HepG2 (cell line): Measurements from ENCODE around the gene PDIK1L. TPM values are rescaled to one million over a fixed set of nuclear protein-coding genes. Genes with fewer than 3 reads are reported as not detected.
A peak's percentile ranks its signal among the peaks of the same experiment; 100 is the strongest.

Experiments
- ATAC-seq: fragments of 200-7000 bp; cut with Tn5 transposase; 3 replicates; pipeline ENCODE4 v1.9.1; 2020; ENCODE audit warnings: mild to moderate bottlenecking, moderate library complexity
- BruUV-seq: library from RNA; stranded (reverse); fragments of 400-500 nt; replicated peaks from 2 replicates; lab custom pipeline; 2021; lab: Mats Ljungman, UMichigan
- CTCF ChIA-PET: fragments of 300-600 bp; formaldehyde crosslinking; extraction: SDS; loops from one replicate; lab custom pipeline; 2021; ENCODE audit warnings: low total read pairs, inconsistent platforms, low intra/inter-chr PET ratio; lab: Yijun Ruan, JAX
- POLR2A ChIA-PET: fragments of 350-600 bp; sonication (Branson Sonifier 250); formaldehyde crosslinking; loops from one replicate; lab custom pipeline; 2020; ENCODE audit warnings: antibody characterized with exemption, inconsistent platforms; lab: Yijun Ruan, JAX
- DNase-seq: peaks from one replicate; pipeline ENCODE4 v3.0.0-alpha.2; 2015; ENCODE audit warnings: low spot score
- FAIRE-seq: peaks from 3 replicates; lab custom pipeline; 2011; peaks lifted over from hg19 to GRCh38; lab: Jason Lieb, UNC
- H2AFZ ChIP-seq: one replicate; pipeline ENCODE4 v1.6.1; 2011; ENCODE audit warnings: low read length, inconsistent platforms
- H3K27ac ChIP-seq: fragments of 300-600 bp; 3 replicates; pipeline ENCODE4 v1.8.0; 2011; ENCODE audit warnings: mixed run types, mild to moderate bottlenecking, mixed read lengths, low read length, inconsistent platforms; ENCODE audit not compliant: insufficient read depth; ENCODE audit errors: extremely low read length
- H3K27me3 ChIP-seq, 2 experiments: fragments of 200-600 bp in 1 of 2; 2 replicates in 1 of 2; 3 replicates in 1 of 2; pipeline versions ENCODE4 v1.6.0 to v1.8.0; 2011; ENCODE audit warnings: low read length in 2 of 2, mild to moderate bottlenecking in 2 of 2, moderate library complexity in 2 of 2, inconsistent platforms in 1 of 2; ENCODE audit not compliant: insufficient read depth in 2 of 2, control insufficient read depth in 1 of 2
- H3K36me3 ChIP-seq, 2 experiments: fragments of 200-600 bp in 1 of 2; replicated peaks in 1 of 2; 2 replicates in 1 of 2; 3 replicates in 1 of 2; pipeline versions ENCODE4 v1.5.1 to v1.8.0; 2011; ENCODE audit warnings: low read length in 2 of 2, inconsistent platforms in 1 of 2; ENCODE audit not compliant: insufficient read depth in 2 of 2, control insufficient read depth in 1 of 2
- H3K4me1 ChIP-seq: 2 replicates; pipeline ENCODE4 v1.5.1; 2012; ENCODE audit warnings: low read length, inconsistent platforms; ENCODE audit not compliant: insufficient read depth
- H3K4me2 ChIP-seq: 2 replicates; pipeline ENCODE4 v1.6.0; 2011; ENCODE audit warnings: low read depth, low read length, inconsistent platforms
- H3K4me3 ChIP-seq, 3 experiments: fragments of 200-600 bp in 1 of 3; sonication (generic), shearing (Covaris generic) in 1 of 3; replicated peaks in 1 of 3; 2 replicates each; pipeline ENCODE4 v1.5.1; 2011 to 2016; ENCODE audit warnings: low read length in 3 of 3, inconsistent platforms in 2 of 3, low read depth in 2 of 3, mild to moderate bottlenecking in 2 of 3, control low read depth in 1 of 3, mixed read lengths in 1 of 3; ENCODE audit not compliant: insufficient read depth in 1 of 3
- H3K79me2 ChIP-seq: one replicate; pipeline ENCODE4 v1.6.1; 2011; ENCODE audit warnings: low read length, inconsistent platforms; ENCODE audit not compliant: insufficient read depth
- H3K9ac ChIP-seq: 2 replicates; pipeline ENCODE4 v1.6.0; 2011; ENCODE audit warnings: mild to moderate bottlenecking, low read depth, low read length, inconsistent platforms; ENCODE audit not compliant: insufficient read depth
- H3K9me3 ChIP-seq: 2 replicates; pipeline ENCODE4 v1.5.1; 2012; ENCODE audit warnings: mild to moderate bottlenecking, low read length
- H4K20me1 ChIP-seq: 2 replicates; pipeline ENCODE4 v1.6.0; 2011; ENCODE audit warnings: inconsistent platforms, mild to moderate bottlenecking, low read length, moderate library complexity; ENCODE audit not compliant: insufficient read depth
- HNRNPL ChIP-seq: fragments of 200-400 bp; formaldehyde crosslinking; IDR thresholded peaks from 2 replicates; pipeline ENCODE4 v1.6.1; 2017; ENCODE audit warnings: mild to moderate bottlenecking, low read depth, low read length
- PAX8 ChIP-seq: sonication (generic); formaldehyde crosslinking; IDR thresholded peaks from 2 replicates; pipeline ENCODE4 v1.8.0; 2022; ENCODE audit warnings: mild to moderate bottlenecking, missing genetic modification reagents, borderline replicate concordance
- ZNF343 ChIP-seq: sonication (generic); formaldehyde crosslinking; IDR thresholded peaks from 2 replicates; pipeline ENCODE4 v1.4.0; 2020; ENCODE audit warnings: mild to moderate bottlenecking, missing genetic modification reagents
- ZNF496 ChIP-seq: sonication (generic); formaldehyde crosslinking; IDR thresholded peaks from 2 replicates; pipeline ENCODE4 v1.8.1; 2023; ENCODE audit warnings: mild to moderate bottlenecking, moderate library complexity, missing genetic modification reagents; ENCODE audit not compliant: insufficient replicate concordance
- WGBS: methylation state at CpG from one replicate; pipeline ENCODE4 v1.1.6; 2017; ENCODE audit warnings: low lambda C conversion rate; 5-methylcytosine and 5-hydroxymethylcytosine counted together
- in situ Hi-C: cut with HindIII; loops from 2 replicates; pipeline ENCODE4 v1.10.0; 2017; ENCODE audit warnings: low pct_unique_long_range_greater_than_20kb; ENCODE audit not compliant: extremely low pct_ligation_motif_present
- intact Hi-C: fragments of 100-400 bp; cut with micrococcal nuclease; formaldehyde crosslinking; loops from one replicate; pipeline ENCODE4 v1.10.0; 2022; ENCODE audit not compliant: unreplicated experiment
- polyA plus RNA-seq, 8 experiments: library from polyadenylated mRNA; depleted of rRNA in 3 of 8; stranded (reverse) in 7 of 8; unstranded in 1 of 8; fragments of >200 nt; fragmentation: Illumina TruSeq in 4 of 8; extraction: Trizol in 4 of 8; gene quantifications; 2 replicates each; pipeline versions ENCODE4 v1.2.1 to v1.2.3, GENCODE V29; 2011 to 2016; ENCODE audit warnings: low read depth in 4 of 8, missing spikeins in 1 of 8, mixed read lengths in 1 of 8; ENCODE audit not compliant: insufficient read depth in 1 of 8
- total RNA-seq, 5 experiments: library from RNA; depleted of rRNA; stranded (reverse); fragments of >200 nt; fragmentation: Illumina TruSeq; extraction: Trizol; gene quantifications; 2 replicates each; pipeline ENCODE4 v1.2.3, GENCODE V29; 2016; ENCODE audit warnings: low read depth in 1 of 5
- TF ChIP-seq, protein P1 (sequence below): sonication (generic); formaldehyde crosslinking; IDR thresholded peaks from 2 replicates; pipeline ENCODE4 v1.5.0; 2020; ENCODE audit warnings: mild to moderate bottlenecking, missing genetic modification reagents
- TF ChIP-seq, protein P2 (sequence below): sonication (generic); formaldehyde crosslinking; IDR thresholded peaks from 2 replicates; pipeline ENCODE4 v1.5.0; 2020; ENCODE audit warnings: missing genetic modification reagents
- TF ChIP-seq, protein P3 (sequence below): sonication (generic); formaldehyde crosslinking; IDR thresholded peaks from 2 replicates; pipeline ENCODE4 v1.4.0; 2020; ENCODE audit warnings: missing genetic modification reagents
- TF ChIP-seq, protein P4 (sequence below): sonication (generic); IDR thresholded peaks from 2 replicates; pipeline ENCODE4 v1.6.1; 2016; ENCODE audit warnings: low read depth, borderline replicate concordance
- TF ChIP-seq, protein P5 (sequence below): sonication (generic); formaldehyde crosslinking; IDR thresholded peaks from 2 replicates; pipeline ENCODE4 v1.5.1; 2020; ENCODE audit warnings: mild to moderate bottlenecking, missing genetic modification reagents, borderline replicate concordance

Gene PDIK1L
- total and polyA plus RNA-seq, 2 of the 13 experiments (the other 11 are each of a cell fraction or from before 2014, with no cell fraction given): 1.9 to 4.6 TPM

DNA sequence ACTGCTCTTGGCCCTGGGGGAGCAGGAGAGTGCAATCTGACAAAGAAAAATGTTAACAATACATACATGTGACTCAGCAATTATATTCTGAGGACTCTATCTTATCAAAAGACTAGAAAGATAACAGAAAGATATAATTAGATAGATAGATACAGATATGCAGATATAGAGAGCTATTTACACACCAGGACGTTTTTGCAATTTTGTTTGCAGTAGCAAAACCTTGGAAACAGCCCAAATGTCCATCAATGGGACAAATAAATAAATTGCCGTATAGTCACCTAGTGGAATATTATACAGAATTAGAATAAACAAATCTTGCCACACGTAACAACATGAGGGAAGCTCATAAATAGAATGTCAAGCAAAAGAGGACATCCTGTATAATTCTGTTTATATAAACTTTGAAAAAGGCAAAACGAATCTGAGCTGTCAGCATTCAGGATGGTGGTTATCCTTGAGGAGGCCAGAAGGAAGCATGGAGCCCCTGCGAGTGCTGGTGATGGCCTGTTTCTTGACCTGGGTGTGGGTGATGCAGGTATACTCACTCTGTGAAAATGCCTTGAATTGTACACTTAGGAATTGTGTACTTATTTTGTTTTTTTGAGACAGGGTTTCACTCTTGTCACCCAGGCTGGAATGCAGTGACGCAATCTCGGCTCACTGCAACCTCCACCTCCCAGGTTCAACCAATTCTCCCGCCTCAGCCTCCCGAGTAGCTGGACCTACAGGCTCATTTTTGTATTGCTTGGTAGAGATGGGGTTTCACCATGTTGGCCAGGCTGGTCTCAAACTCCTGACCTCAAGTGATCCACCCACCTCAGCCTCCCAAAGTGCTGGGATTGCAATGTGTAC, 31.4 kb upstream of the PDIK1L start (continued):
- TF ChIP-seq, protein P1, sequence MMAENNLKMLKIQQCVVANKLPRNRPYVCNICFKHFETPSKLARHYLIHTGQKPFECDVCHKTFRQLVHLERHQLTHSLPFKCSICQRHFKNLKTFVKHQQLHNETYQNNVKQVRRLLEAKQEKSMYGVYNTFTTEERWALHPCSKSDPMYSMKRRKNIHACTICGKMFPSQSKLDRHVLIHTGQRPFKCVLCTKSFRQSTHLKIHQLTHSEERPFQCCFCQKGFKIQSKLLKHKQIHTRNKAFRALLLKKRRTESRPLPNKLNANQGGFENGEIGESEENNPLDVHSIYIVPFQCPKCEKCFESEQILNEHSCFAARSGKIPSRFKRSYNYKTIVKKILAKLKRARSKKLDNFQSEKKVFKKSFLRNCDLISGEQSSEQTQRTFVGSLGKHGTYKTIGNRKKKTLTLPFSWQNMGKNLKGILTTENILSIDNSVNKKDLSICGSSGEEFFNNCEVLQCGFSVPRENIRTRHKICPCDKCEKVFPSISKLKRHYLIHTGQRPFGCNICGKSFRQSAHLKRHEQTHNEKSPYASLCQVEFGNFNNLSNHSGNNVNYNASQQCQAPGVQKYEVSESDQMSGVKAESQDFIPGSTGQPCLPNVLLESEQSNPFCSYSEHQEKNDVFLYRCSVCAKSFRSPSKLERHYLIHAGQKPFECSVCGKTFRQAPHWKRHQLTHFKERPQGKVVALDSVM (CRISPR knock-in tag): peak; percentile 93

DNA sequence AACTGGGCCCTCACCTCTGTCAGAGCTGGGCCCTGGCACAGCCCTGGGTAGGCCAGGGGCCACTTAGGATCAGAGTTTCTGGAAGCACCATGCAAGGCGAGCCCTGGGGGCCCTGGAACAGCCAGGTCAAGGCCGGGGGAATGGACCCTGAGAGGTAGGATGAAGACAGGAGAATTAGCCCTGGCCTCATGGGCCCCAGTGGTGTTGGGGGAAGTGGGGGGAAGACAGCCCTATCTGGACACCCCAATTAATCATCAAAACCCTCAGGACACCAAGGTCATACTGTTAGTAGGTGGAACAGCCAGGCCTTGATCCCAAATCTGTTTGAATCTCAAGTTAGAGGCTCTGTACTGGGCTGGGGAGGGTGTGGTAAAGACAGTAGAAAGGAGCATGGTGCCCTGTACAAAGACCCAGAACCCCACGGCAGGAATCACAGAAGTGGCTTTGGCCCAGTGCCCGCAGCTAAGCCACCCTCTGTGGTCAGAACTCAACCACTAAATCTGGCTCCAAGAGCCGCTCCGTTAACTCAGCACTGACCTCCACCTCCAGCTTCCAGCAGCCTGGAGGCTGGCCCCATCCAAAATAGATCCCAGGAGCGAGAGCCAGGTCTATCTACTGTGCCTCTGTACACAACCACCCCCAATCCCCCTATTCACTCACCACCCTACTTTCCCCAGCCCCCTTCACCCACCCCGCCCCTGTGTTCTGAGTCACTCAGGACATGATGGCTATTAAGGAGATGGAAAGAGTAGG, 30.2 kb upstream of the PDIK1L start:
- Histone ChIP-seq H3K27me3 (no peaks in the 10 kb centered on the region; a peak in 2 of 5 replicates), H3K4me3 (no peak overlapping the region), H2AFZ (no peak overlapping the region), H3K4me1 (no peaks in the 10 kb centered on the region), H3K36me3 (no peaks in the 10 kb centered on the region), H3K79me2 (no peaks in the 10 kb centered on the region), H3K9me3 (no peaks in the 10 kb centered on the region), H3K4me2 (no peak overlapping the region), H3K9ac (no peak overlapping the region), H4K20me1 (no peaks in the 10 kb centered on the region), H3K27ac (no peak overlapping the region)
- BruUV-seq: no TSS peak
- FAIRE-seq (no peak), ATAC-seq (no peak), DNase-seq (no peak)
- POLR2A ChIA-PET: no interaction called here
- in situ Hi-C loops (no loop called here), intact Hi-C loops (no loop called here)
- CTCF ChIA-PET: no interaction called here
- 34% methylated on average over 8 of the region's 8 CpGs for WGBS
- TF ChIP-seq, protein P2, sequence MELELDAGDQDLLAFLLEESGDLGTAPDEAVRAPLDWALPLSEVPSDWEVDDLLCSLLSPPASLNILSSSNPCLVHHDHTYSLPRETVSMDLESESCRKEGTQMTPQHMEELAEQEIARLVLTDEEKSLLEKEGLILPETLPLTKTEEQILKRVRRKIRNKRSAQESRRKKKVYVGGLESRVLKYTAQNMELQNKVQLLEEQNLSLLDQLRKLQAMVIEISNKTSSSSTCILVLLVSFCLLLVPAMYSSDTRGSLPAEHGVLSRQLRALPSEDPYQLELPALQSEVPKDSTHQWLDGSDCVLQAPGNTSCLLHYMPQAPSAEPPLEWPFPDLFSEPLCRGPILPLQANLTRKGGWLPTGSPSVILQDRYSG (CRISPR knock-in tag): no peak
- no peak for TF ChIP-seq PAX8
- TF ChIP-seq, protein P3, sequence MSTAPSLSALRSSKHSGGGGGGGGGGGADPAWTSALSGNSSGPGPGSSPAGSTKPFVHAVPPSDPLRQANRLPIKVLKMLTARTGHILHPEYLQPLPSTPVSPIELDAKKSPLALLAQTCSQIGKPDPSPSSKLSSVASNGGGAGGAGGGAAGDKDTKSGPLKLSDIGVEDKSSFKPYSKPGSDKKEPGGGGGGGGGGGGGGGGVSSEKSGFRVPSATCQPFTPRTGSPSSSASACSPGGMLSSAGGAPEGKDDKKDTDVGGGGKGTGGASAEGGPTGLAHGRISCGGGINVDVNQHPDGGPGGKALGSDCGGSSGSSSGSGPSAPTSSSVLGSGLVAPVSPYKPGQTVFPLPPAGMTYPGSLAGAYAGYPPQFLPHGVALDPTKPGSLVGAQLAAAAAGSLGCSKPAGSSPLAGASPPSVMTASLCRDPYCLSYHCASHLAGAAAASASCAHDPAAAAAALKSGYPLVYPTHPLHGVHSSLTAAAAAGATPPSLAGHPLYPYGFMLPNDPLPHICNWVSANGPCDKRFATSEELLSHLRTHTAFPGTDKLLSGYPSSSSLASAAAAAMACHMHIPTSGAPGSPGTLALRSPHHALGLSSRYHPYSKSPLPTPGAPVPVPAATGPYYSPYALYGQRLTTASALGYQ (CRISPR knock-in tag): no peak
- TF ChIP-seq ZNF496: no peak
- TF ChIP-seq, protein P4, sequence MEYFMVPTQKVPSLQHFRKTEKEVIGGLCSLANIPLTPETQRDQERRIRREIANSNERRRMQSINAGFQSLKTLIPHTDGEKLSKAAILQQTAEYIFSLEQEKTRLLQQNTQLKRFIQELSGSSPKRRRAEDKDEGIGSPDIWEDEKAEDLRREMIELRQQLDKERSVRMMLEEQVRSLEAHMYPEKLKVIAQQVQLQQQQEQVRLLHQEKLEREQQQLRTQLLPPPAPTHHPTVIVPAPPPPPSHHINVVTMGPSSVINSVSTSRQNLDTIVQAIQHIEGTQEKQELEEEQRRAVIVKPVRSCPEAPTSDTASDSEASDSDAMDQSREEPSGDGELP: no peak
- no peak for TF ChIP-seq ZNF343 (CRISPR knock-in tag)
- TF ChIP-seq, protein P5, sequence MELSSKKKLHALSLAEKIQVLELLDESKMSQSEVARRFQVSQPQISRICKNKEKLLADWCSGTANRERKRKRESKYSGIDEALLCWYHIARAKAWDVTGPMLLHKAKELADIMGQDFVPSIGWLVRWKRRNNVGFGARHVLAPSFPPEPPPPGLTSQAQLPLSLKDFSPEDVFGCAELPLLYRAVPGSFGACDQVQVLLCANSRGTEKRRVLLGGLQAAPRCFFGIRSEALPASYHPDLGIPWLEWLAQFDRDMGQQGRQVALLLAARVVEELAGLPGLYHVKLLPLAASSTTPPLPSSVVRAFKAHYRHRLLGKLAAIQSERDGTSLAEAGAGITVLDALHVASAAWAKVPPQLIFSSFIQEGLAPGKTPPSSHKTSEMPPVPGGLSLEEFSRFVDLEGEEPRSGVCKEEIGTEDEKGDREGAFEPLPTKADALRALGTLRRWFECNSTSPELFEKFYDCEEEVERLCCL (CRISPR knock-in tag): no peak
- TF ChIP-seq HNRNPL: no peak
